ENCODE data around the gene CDC42BPB.
A peak's percentile ranks its signal among the peaks of the same experiment; 100 is the strongest.
"Not testable (repeated sequence)": the region's sequence is repeated elsewhere in the genome, so short reads cannot be mapped to it uniquely, and the experiment has no call there.

The CDC42BPB gene

GRCh38 chr14:102930753-102931579 is 126.4 kb downstream of the CDC42BPB start:
- Histone ChIP-seq H3K4me1 (ENCODE audit: insufficient read depth, low read length) (peaks cover 3% of the 10 kb centered on the region; the same call in 1 of the 2 replicates), H3K27me3 (ENCODE audit: insufficient read depth, low read length) (peaks cover 61% of the 10 kb centered on the region), H3K36me3 (ENCODE audit: insufficient read depth, low read depth, low read length) (peaks cover 8% of the 10 kb centered on the region; the same call in 1 of the 2 replicates), H3K9me3 (ENCODE audit: insufficient read depth, low read depth, low read length) (no peaks in the 10 kb centered on the region), H3K9ac (ENCODE audit: low read depth, low read length) (no peak overlapping the region), H3K4me3 (ENCODE audit: low read length) (peak overlapping the region; percentile 29; the same call in 1 of the 2 replicates), H3K27ac (ENCODE audit: low read length) (no peak overlapping the region)

GRCh38 chr14:102930138-102930752 is 127.1 kb downstream of the CDC42BPB start:
- H3K4me1 ChIP-seq (ENCODE audit: insufficient read depth, low read length), result peaks cover 3% of the 10 kb centered on the region; the same call in 1 of the 2 replicates
- H3K9me3 ChIP-seq (ENCODE audit: insufficient read depth, low read depth, low read length), result no peaks in the 10 kb centered on the region
- H3K4me3 ChIP-seq (ENCODE audit: low read length), result peak overlapping the region; percentile 29; the same call in 1 of the 2 replicates
- no peak overlapping the region for H3K27ac ChIP-seq (ENCODE audit: low read length)
- peaks cover 8% of the 10 kb centered on the region; the same call in 1 of the 2 replicates for H3K36me3 ChIP-seq (ENCODE audit: insufficient read depth, low read depth, low read length)
- H3K9ac ChIP-seq (ENCODE audit: low read depth, low read length), result no peak overlapping the region
- peaks cover 68% of the 10 kb centered on the region for H3K27me3 ChIP-seq (ENCODE audit: insufficient read depth, low read length)

- H3K27ac ChIP-seq (ENCODE audit: low read length), result no peak overlapping the region
- no peaks in the 10 kb centered on the region for H3K9me3 ChIP-seq (ENCODE audit: insufficient read depth, low read depth, low read length)
- H3K36me3 ChIP-seq (ENCODE audit: insufficient read depth, low read depth, low read length), result peaks cover 8% of the 10 kb centered on the region; the same call in 1 of the 2 replicates
- H3K4me1 ChIP-seq (ENCODE audit: insufficient read depth, low read length), result peaks cover 3% of the 10 kb centered on the region; the same call in 1 of the 2 replicates
- H3K4me3 ChIP-seq (ENCODE audit: low read length), result peak overlapping the region; percentile 81; the same call in 1 of the 2 replicates
- peaks cover 76% of the 10 kb centered on the region for H3K27me3 ChIP-seq (ENCODE audit: insufficient read depth, low read length)
- no peak overlapping the region for H3K9ac ChIP-seq (ENCODE audit: low read depth, low read length)
These were observed 127.9 kb downstream of the CDC42BPB start for GRCh38 chr14:102929241-102930137.

GRCh38 chr14:102928412-102929240 is 128.7 kb downstream of the CDC42BPB start:
- Histone ChIP-seq H3K27me3 (ENCODE audit: insufficient read depth, low read length) (peaks cover 85% of the 10 kb centered on the region), H3K9me3 (ENCODE audit: insufficient read depth, low read depth, low read length) (no peaks in the 10 kb centered on the region), H3K27ac (ENCODE audit: low read length) (no peak overlapping the region), H3K4me3 (ENCODE audit: low read length) (peak overlapping the region; percentile 81), H3K4me1 (ENCODE audit: insufficient read depth, low read length) (peaks cover 3% of the 10 kb centered on the region; the same call in 1 of the 2 replicates), H3K36me3 (ENCODE audit: insufficient read depth, low read depth, low read length) (peaks cover 8% of the 10 kb centered on the region; the same call in 1 of the 2 replicates), H3K9ac (ENCODE audit: low read depth, low read length) (peak overlapping the region; percentile 21; the same call in 1 of the 2 replicates)

GRCh38 chr14:102927878-102928411 is 129.4 kb downstream of the CDC42BPB start:
- Histone ChIP-seq H3K9ac (ENCODE audit: low read depth, low read length) (peak overlapping the region; percentile 21; the same call in 1 of the 2 replicates), H3K27me3 (ENCODE audit: insufficient read depth, low read length) (peaks cover 91% of the 10 kb centered on the region), H3K27ac (ENCODE audit: low read length) (no peak overlapping the region), H3K36me3 (ENCODE audit: insufficient read depth, low read depth, low read length) (peaks cover 1% of the 10 kb centered on the region; the same call in 1 of the 2 replicates), H3K4me1 (ENCODE audit: insufficient read depth, low read length) (peaks cover 3% of the 10 kb centered on the region; the same call in 1 of the 2 replicates), H3K4me3 (ENCODE audit: low read length) (peak overlapping the region; percentile 81), H3K9me3 (ENCODE audit: insufficient read depth, low read depth, low read length) (no peaks in the 10 kb centered on the region)

GRCh38 chr14:102927346-102927877 is 129.9 kb downstream of the CDC42BPB start:
- Histone ChIP-seq H3K27ac (ENCODE audit: low read length) (no peak overlapping the region), H3K27me3 (ENCODE audit: insufficient read depth, low read length) (peaks cover 97% of the 10 kb centered on the region), H3K4me3 (ENCODE audit: low read length) (peak overlapping the region; percentile 81; the same call in 1 of the 2 replicates)

GRCh38 chr14:102926840-102927239 is 130.5 kb downstream of the CDC42BPB start:
- not testable (repeated sequence) for H3K27ac ChIP-seq (ENCODE audit: low read length); H3K9me3 ChIP-seq (ENCODE audit: insufficient read depth, low read depth, low read length); H3K36me3 ChIP-seq (ENCODE audit: insufficient read depth, low read depth, low read length); H3K9ac ChIP-seq (ENCODE audit: low read depth, low read length); H3K4me3 ChIP-seq (ENCODE audit: low read length); H3K4me1 ChIP-seq (ENCODE audit: insufficient read depth, low read length)
- H3K27me3 ChIP-seq (ENCODE audit: insufficient read depth, low read length), result peaks cover 100% of the 10 kb centered on the region

More at GRCh38 chr14:102927346-102927877, 129.9 kb downstream of the CDC42BPB start:
- H3K9me3 ChIP-seq (ENCODE audit: insufficient read depth, low read depth, low read length), result no peaks in the 10 kb centered on the region
- H3K4me1 ChIP-seq (ENCODE audit: insufficient read depth, low read length), result peaks cover 3% of the 10 kb centered on the region; the same call in 1 of the 2 replicates
- H3K36me3 ChIP-seq (ENCODE audit: insufficient read depth, low read depth, low read length), result no peaks in the 10 kb centered on the region
- no peak overlapping the region for H3K9ac ChIP-seq (ENCODE audit: low read depth, low read length)

GRCh38 chr14:102926104-102926503 is 131.2 kb downstream of the CDC42BPB start:
- H3K4me3 ChIP-seq (ENCODE audit: low read length), result no peak overlapping the region
- peaks cover 3% of the 10 kb centered on the region; the same call in 1 of the 2 replicates for H3K4me1 ChIP-seq (ENCODE audit: insufficient read depth, low read length)
- H3K27me3 ChIP-seq (ENCODE audit: insufficient read depth, low read length), result peaks cover 100% of the 10 kb centered on the region
- no peaks in the 10 kb centered on the region for H3K36me3 ChIP-seq (ENCODE audit: insufficient read depth, low read depth, low read length)
- H3K9ac ChIP-seq (ENCODE audit: low read depth, low read length), result no peak overlapping the region
- H3K27ac ChIP-seq (ENCODE audit: low read length), result no peak overlapping the region
- no peaks in the 10 kb centered on the region for H3K9me3 ChIP-seq (ENCODE audit: insufficient read depth, low read depth, low read length)

GRCh38 chr14:102925646-102926045 is 131.7 kb downstream of the CDC42BPB start:
- no peaks in the 10 kb centered on the region for H3K36me3 ChIP-seq (ENCODE audit: insufficient read depth, low read depth, low read length)
- H3K4me3 ChIP-seq (ENCODE audit: low read length), result no peak overlapping the region
- H3K9me3 ChIP-seq (ENCODE audit: insufficient read depth, low read depth, low read length), result no peaks in the 10 kb centered on the region
- H3K27ac ChIP-seq (ENCODE audit: low read length), result no peak overlapping the region
- peaks cover 3% of the 10 kb centered on the region; the same call in 1 of the 2 replicates for H3K4me1 ChIP-seq (ENCODE audit: insufficient read depth, low read length)
- H3K27me3 ChIP-seq (ENCODE audit: insufficient read depth, low read length), result peaks cover 100% of the 10 kb centered on the region
- no peak overlapping the region for H3K9ac ChIP-seq (ENCODE audit: low read depth, low read length)

Measured in iPS-20b (cell line).